Epithelial cell of proximal tubule (primary cell): ENCODE measurements around the gene CEBPB. TPM values are rescaled to one million over a fixed set of nuclear protein-coding genes. Genes with fewer than 3 reads are reported as not detected.

Experiments
- DNase-seq: peaks from one replicate; pipeline ENCODE4 v3.0.0-alpha.2; 2011; ENCODE audit warnings: low read depth
- H3K4me3 ChIP-seq: 2 replicates; pipeline ENCODE4 v1.5.1; 2011; ENCODE audit warnings: low read depth, mild to moderate bottlenecking, low read length
- CTCF ChIP-seq: conservative IDR thresholded peaks from 2 replicates; pipeline ENCODE4 v1.5.1; 2012; ENCODE audit warnings: low read depth, mild to moderate bottlenecking, low read length
- total RNA-seq: library from RNA; depleted of rRNA; stranded (reverse); fragments of >200 nt; gene quantifications from 2 replicates; pipeline ENCODE4 v1.2.3, GENCODE V29; 2015

CEBPB gene
- total RNA-seq, 1 donor from 2014 or later = 24.9 TPM

GRCh38 chr20:50191065-50191543 lies 474 bp downstream of the CEBPB start:
- no peak for TF ChIP-seq CTCF

GRCh38 chr20:50191544-50192363 lies 1.1 kb downstream of the CEBPB start:
- no peak for DNase-seq
- H3K4me3 ChIP-seq = peak overlapping the region; percentile 84
- TF ChIP-seq CTCF = peak; percentile 22

More at GRCh38 chr20:50191065-50191543, 474 bp downstream of the CEBPB start:
- no peak for DNase-seq
- H3K4me3 ChIP-seq = peak overlapping the region; percentile 84

- TF ChIP-seq CTCF = no peak
- DNase-seq = no peak
- peak overlapping the region; percentile 84 for H3K4me3 ChIP-seq
These were observed 2.0 kb downstream of the CEBPB start for GRCh38 chr20:50192364-50193198.

- TF ChIP-seq CTCF = no peak
- DNase-seq = no peak
- peak overlapping the region; percentile 84 for H3K4me3 ChIP-seq
These were observed 2.7 kb downstream of the CEBPB start for GRCh38 chr20:50193199-50193835.

- DNase-seq = no peak
These were observed 3.3 kb downstream of the CEBPB start for GRCh38 chr20:50193836-50194421.

More at GRCh38 chr20:50193836-50194421, 3.3 kb downstream of the CEBPB start:
- H3K4me3 ChIP-seq = peak overlapping the region; percentile 84
- no peak for TF ChIP-seq CTCF
